Breast epithelium (tissue), 4 donors: ENCODE data around the gene OSBPL6. TPM values are rescaled to one million over a fixed set of nuclear protein-coding genes. Genes with fewer than 3 reads are reported as not detected.

Experiments
- DNase-seq, 2 donors: peaks; one replicate each; pipeline ENCODE4 v3.0.0-alpha.2; 2019; ENCODE audit warnings: low spot score in 2 of 2
- H3K27ac ChIP-seq, 2 donors: fragments of 200-600 bp; sonication (generic) in 1 of 2; one replicate each; pipeline ENCODE4 v1.5.1; 2016 to 2019; ENCODE audit warnings: mild to moderate bottlenecking in 1 of 2
- H3K27me3 ChIP-seq, 2 donors: fragments of 200-600 bp; sonication (generic) in 1 of 2; one replicate each; pipeline versions ENCODE4 v1.5.1 to v1.6.0; 2017 to 2019; ENCODE audit warnings: control low read depth in 1 of 2, mild to moderate bottlenecking in 1 of 2
- H3K36me3 ChIP-seq: fragments of 200-600 bp; one replicate; pipeline ENCODE4 v1.5.1; 2019
- H3K4me1 ChIP-seq, 2 donors: fragments of 200-600 bp; sonication (generic); one replicate each; pipeline ENCODE4 v1.5.1; 2016 to 2019; ENCODE audit warnings: control low read depth in 1 of 2
- H3K4me3 ChIP-seq, 3 donors: fragments of 200-600 bp; sonication (generic); 1 replicate in 2 of 3; 2 replicates in 1 of 3; pipeline ENCODE4 v1.5.1; 2016 to 2019; ENCODE audit warnings: mild to moderate bottlenecking in 3 of 3, moderate library complexity in 2 of 3
- H3K9me3 ChIP-seq, 2 donors: fragments of 200-600 bp; sonication (generic) in 1 of 2; one replicate each; pipeline ENCODE4 v1.5.1; 2016 to 2019; ENCODE audit warnings: control low read depth in 1 of 2
- POLR2A ChIP-seq: fragments of 450-650 bp; IDR thresholded peaks from one replicate; pipeline ENCODE4 v1.6.1; 2016; ENCODE audit warnings: antibody characterized with exemption, mild to moderate bottlenecking, moderate library complexity
- POLR2AphosphoS5 ChIP-seq, 3 donors: sonication (generic); formaldehyde crosslinking; IDR thresholded peaks; one replicate each; pipeline ENCODE4 v1.6.1; 2017; ENCODE audit warnings: antibody characterized with exemption in 3 of 3
- intact Hi-C: fragments of 100-400 bp; cut with DNase I; formaldehyde crosslinking; loops from one replicate; pipeline ENCODE4 v1.15.1; 2023; ENCODE audit warnings: low total_unique reads
- total RNA-seq, 3 donors: library from RNA; depleted of rRNA; stranded (reverse); fragments of >200 nt; gene quantifications; one replicate each; pipeline ENCODE4 v1.1.0, GENCODE V29; 2016
- TF ChIP-seq, protein P1 (sequence below), 3 donors: fragments of 450-650 bp; IDR thresholded peaks; one replicate each; pipeline ENCODE4 v1.5.1; 2016 to 2017; ENCODE audit warnings: antibody characterized with exemption in 3 of 3, mild to moderate bottlenecking in 3 of 3, moderate library complexity in 3 of 3

Gene OSBPL6
- total RNA-seq, 3 donors from 2014 or later = 1.3 to 4.8 (median 1.8) TPM

DNA sequence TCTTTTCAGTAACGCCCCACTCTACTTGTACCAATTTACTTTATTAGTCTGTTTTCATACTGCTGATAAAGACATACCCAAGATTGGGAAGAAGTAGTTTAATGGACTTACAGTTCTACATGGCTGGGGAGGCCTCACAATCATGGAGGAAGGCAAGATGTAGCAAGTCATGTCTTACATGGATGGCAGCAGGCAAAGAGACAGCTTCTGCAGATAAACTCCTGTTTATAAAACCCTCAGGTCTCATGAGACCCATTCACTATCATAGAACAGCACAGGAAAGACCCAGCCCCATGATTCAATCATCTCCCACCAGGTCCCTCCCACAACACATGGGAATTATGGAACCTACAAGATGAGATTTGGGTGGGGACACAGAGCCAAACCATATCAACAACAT, 38.8 kb upstream of the OSBPL6 start:
- Histone ChIP-seq H3K4me3 (no peak overlapping the region), H3K9me3 (no peaks in the 10 kb centered on the region), H3K36me3 (no peaks in the 10 kb centered on the region), H3K27ac (no peak overlapping the region), H3K4me1 (no peaks in the 10 kb centered on the region), H3K27me3 (no peaks in the 10 kb centered on the region)
- no peak for DNase-seq
- intact Hi-C loops = no loop called here
- TF ChIP-seq, protein P1, sequence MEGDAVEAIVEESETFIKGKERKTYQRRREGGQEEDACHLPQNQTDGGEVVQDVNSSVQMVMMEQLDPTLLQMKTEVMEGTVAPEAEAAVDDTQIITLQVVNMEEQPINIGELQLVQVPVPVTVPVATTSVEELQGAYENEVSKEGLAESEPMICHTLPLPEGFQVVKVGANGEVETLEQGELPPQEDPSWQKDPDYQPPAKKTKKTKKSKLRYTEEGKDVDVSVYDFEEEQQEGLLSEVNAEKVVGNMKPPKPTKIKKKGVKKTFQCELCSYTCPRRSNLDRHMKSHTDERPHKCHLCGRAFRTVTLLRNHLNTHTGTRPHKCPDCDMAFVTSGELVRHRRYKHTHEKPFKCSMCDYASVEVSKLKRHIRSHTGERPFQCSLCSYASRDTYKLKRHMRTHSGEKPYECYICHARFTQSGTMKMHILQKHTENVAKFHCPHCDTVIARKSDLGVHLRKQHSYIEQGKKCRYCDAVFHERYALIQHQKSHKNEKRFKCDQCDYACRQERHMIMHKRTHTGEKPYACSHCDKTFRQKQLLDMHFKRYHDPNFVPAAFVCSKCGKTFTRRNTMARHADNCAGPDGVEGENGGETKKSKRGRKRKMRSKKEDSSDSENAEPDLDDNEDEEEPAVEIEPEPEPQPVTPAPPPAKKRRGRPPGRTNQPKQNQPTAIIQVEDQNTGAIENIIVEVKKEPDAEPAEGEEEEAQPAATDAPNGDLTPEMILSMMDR (IDR thresholded peaks at IDR 0.05) = no peak
- TF ChIP-seq POLR2AphosphoS5 (IDR thresholded peaks at IDR 0.05) (no peak), POLR2A (no peak)

DNA sequence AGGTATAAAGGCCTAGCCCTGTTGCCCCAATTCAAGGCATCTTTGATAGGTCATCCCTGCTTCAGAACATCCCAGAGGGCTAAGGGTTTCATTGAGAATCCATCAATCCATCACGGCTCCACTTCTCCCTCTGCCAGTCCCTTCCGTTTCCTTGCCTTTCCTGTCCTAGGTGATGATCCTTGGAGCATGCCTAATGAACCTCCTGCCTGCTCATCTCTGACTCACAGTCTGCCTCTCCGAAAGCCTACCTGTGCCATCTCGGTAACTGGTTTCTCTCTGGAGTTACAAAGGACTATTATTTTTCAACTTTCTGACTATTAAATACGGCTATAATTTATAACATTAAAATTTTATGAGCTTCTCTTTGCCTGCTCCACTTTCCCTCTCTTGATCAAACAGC, 36.7 kb upstream of the OSBPL6 start:
- Histone ChIP-seq H3K4me1 (no peaks in the 10 kb centered on the region), H3K9me3 (no peaks in the 10 kb centered on the region), H3K4me3 (no peak overlapping the region), H3K27me3 (no peaks in the 10 kb centered on the region), H3K36me3 (no peaks in the 10 kb centered on the region), H3K27ac (no peak overlapping the region)
- intact Hi-C loops = no loop called here
- no peak for TF ChIP-seq POLR2A
- TF ChIP-seq, protein P1 (IDR thresholded peaks at IDR 0.05) = no peak
- no peak for TF ChIP-seq POLR2AphosphoS5 (IDR thresholded peaks at IDR 0.05)
- no peak for DNase-seq

DNA sequence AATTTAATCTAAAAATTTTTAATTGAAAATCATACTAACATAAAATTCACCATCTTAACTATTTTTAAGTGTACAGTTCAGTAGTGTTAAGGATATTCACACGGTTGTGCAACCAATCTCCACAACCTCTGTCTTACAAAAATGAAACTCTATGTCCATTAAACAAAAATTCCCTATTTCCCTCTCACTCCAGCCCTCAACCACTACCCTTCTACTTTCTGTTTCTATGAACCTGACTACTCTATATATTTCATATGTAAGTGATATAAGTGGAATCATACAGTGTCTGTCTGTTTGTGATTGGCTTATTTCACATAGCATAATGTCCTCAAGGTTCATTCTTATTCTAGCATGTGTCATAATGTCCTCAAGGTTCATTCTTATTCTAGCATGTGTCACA, 34.3 kb upstream of the OSBPL6 start:
- Histone ChIP-seq H3K27ac (no peak overlapping the region), H3K27me3 (no peaks in the 10 kb centered on the region), H3K4me1 (no peaks in the 10 kb centered on the region), H3K9me3 (no peaks in the 10 kb centered on the region), H3K36me3 (no peaks in the 10 kb centered on the region), H3K4me3 (no peak overlapping the region)
- intact Hi-C loops = no loop called here
- TF ChIP-seq POLR2A (no peak), POLR2AphosphoS5 (IDR thresholded peaks at IDR 0.05) (no peak)
- TF ChIP-seq, protein P1 (IDR thresholded peaks at IDR 0.05) = no peak
- no peak for DNase-seq

DNA sequence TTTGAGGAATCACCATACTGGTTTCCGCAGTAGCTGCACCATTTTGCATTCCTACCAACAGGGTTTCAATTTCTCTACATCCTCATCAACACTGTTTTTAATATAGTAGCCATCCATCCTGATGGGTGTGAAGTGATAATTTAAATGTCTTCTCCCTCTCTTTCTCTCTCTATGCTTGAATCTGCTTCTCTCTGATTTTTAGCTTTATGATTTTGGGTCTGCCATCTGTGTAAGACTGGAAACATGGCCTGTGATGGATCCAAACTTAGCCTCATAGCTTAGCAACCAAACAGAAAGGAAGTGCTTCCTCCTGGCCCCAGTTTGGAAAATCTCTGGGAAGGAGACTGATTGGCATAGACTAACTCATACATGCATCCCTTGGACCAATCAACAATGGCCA, 33.7 kb upstream of the OSBPL6 start:
- no peak for DNase-seq
- TF ChIP-seq POLR2A (no peak), POLR2AphosphoS5 (IDR thresholded peaks at IDR 0.05) (no peak)
- TF ChIP-seq, protein P1 (IDR thresholded peaks at IDR 0.05) = no peak
- Histone ChIP-seq H3K4me1 (no peaks in the 10 kb centered on the region), H3K36me3 (no peaks in the 10 kb centered on the region), H3K27ac (no peak overlapping the region), H3K27me3 (no peaks in the 10 kb centered on the region), H3K4me3 (no peak overlapping the region), H3K9me3 (no peaks in the 10 kb centered on the region)
- intact Hi-C loops = no loop called here

DNA sequence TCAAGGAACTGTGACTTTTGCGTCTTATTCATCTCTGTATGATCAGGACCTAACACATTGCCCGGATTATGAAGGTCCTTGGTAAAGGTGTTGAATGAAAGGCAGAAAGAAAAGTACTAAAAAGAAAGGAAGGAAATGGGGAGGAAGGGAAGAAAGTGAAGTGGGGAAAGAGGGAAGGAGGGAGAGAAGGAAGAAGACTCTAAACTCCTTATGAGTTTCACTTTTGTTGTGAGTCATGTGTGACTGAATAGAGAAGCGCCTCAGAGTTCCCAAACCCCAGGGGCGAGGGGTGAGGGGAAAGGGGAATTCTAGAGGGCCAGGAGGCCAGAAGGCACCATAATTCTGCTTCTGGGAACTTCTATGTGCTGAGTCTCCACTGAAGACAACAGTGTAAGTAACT, 30.9 kb upstream of the OSBPL6 start:
- no peaks in the 10 kb centered on the region for H3K4me1 ChIP-seq
- TF ChIP-seq POLR2AphosphoS5 (IDR thresholded peaks at IDR 0.05) (no peak), POLR2A (no peak)
- TF ChIP-seq, protein P1 (IDR thresholded peaks at IDR 0.05) = no peak
- no peaks in the 10 kb centered on the region for H3K27me3 ChIP-seq
- no peaks in the 10 kb centered on the region for H3K36me3 ChIP-seq
- no peak overlapping the region for H3K4me3 ChIP-seq
- H3K9me3 ChIP-seq = no peaks in the 10 kb centered on the region
- no peak for DNase-seq
- H3K27ac ChIP-seq = no peak overlapping the region
- intact Hi-C loops = no loop called here
